Kidney (tissue), 14 donors: ENCODE results near the gene IKBIP. TPM values are rescaled to one million over a fixed set of nuclear protein-coding genes. Genes with fewer than 3 reads are reported as not detected.
A peak's percentile ranks its signal among the peaks of the same experiment; 100 is the strongest.
"Not testable (repeated sequence)": the region's sequence is repeated elsewhere in the genome, so short reads cannot be mapped to it uniquely, and the experiment has no call there.

ENCODE experiments used
- DNase-seq, 5 donors: peaks; one replicate each; pipeline ENCODE4 v3.0.0-alpha.2; 2013 to 2020
- FAIRE-seq: peaks from 2 replicates; lab custom pipeline; 2012; peaks lifted over from hg19 to GRCh38; lab: Jason Lieb, UNC
- H3K27ac ChIP-seq, 2 donors: one replicate each; pipeline ENCODE4 v1.7.0; 2013; ENCODE audit warnings: low read depth in 2 of 2, low read length in 2 of 2, inconsistent platforms in 1 of 2
- H3K27me3 ChIP-seq: one replicate; pipeline ENCODE4 v1.7.1; 2013; ENCODE audit warnings: low read length, inconsistent platforms; ENCODE audit not compliant: control insufficient read depth, insufficient read depth
- H3K36me3 ChIP-seq, 3 donors: one replicate each; pipeline versions ENCODE4 v1.7.0 to v1.7.1; 2013; ENCODE audit warnings: low read length in 3 of 3, control low read depth in 1 of 3, inconsistent platforms in 1 of 3; ENCODE audit not compliant: insufficient read depth in 3 of 3, control insufficient read depth in 2 of 3
- H3K4me1 ChIP-seq, 3 donors: one replicate each; pipeline versions ENCODE4 v1.7.0 to v1.7.1; 2013; ENCODE audit warnings: low read length in 3 of 3, inconsistent platforms in 1 of 3, low read depth in 1 of 3; ENCODE audit not compliant: control insufficient read depth in 2 of 3, insufficient read depth in 2 of 3
- H3K4me3 ChIP-seq, 3 donors: one replicate each; pipeline versions ENCODE4 v1.7.0 to v1.8.1; 2013; ENCODE audit warnings: low read length in 3 of 3, control low read depth in 1 of 3, inconsistent platforms in 1 of 3
- H3K9ac ChIP-seq, 3 donors: one replicate each; pipeline versions ENCODE4 v1.7.0 to v1.7.1; 2013; ENCODE audit warnings: low read length in 3 of 3, control low read depth in 1 of 3, inconsistent platforms in 1 of 3
- H3K9me3 ChIP-seq, 3 donors: one replicate each; pipeline versions ENCODE4 v1.7.0 to v1.7.1; 2013; ENCODE audit warnings: low read length in 3 of 3, control low read depth in 1 of 3, inconsistent platforms in 1 of 3; ENCODE audit not compliant: control insufficient read depth in 2 of 3, insufficient read depth in 1 of 3
- intact Hi-C: fragments of 100-400 bp; cut with DNase I; formaldehyde crosslinking; loops from one replicate; pipeline ENCODE4 v1.11.1; 2022
- polyA plus RNA-seq: library from polyadenylated mRNA; stranded (reverse); fragments of 350-450 nt; fragmentation: Illumina TruSeq; extraction: RNeasy Lipid Tissue Mini Kit (QIAGEN cat#74804); gene quantifications from one replicate; pipeline ENCODE4 v1.2.3, GENCODE V29; 2014; ENCODE audit warnings: low read depth, low replicate concordance; ENCODE audit not compliant: insufficient read depth
- total RNA-seq: library from RNA; stranded (reverse); fragmentation: NEBNext Ultra II Directional; extraction: Animal tissue kit (Norgen Biotek cat#: 25700); gene quantifications from one replicate; pipeline ENCODE4 v1.2.1, GENCODE V29; 2021
- TF ChIP-seq, protein P1 (sequence below): IDR thresholded peaks from 3 replicates; pipeline ENCODE4 v1.5.1; 2012; ENCODE audit warnings: mild to moderate bottlenecking, moderate library complexity, borderline replicate concordance; ENCODE audit not compliant: insufficient read depth; ENCODE audit errors: extremely low read depth
- donor health status: control.
- donor health status: control.
- donor health status: control.
- donor health status: control.
- donor health status: control.
- donor health status: DM: yes; HTN: yes; CAD: no.
- donor health status: Normal renal cell carcinoma (clear cell type).

The IKBIP gene
- total and polyA plus RNA-seq, 2 donors from 2014 or later = 5.9 to 10.9 TPM

DNA sequence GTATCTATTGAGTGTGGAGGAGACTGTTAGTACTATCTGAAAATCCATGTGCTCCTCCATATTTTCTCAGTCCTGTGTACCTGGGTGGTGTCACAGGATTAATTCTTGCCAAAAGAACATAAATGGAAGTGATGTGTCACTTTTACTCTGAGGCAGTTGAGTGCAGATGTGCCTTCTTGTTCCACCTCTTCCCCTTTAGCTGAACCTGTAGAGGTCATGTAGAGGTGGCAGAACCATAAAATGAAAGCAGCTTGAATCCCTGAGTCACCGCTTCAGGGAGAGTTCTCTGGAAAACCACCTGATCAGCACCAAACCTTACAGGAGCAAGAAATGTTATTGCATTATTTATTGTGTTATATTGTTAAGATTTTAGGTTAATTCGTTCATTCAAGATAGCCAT, 65.8 kb downstream of the IKBIP start:
- FAIRE-seq (no peak), DNase-seq (peak in 2 of 5 donors; percentile 30 to 47)
- H3K9me3 ChIP-seq = no peaks in the 10 kb centered on the region
- H3K9ac ChIP-seq = no peak overlapping the region
- no peaks in the 10 kb centered on the region for H3K27me3 ChIP-seq
- TF ChIP-seq, protein P1, sequence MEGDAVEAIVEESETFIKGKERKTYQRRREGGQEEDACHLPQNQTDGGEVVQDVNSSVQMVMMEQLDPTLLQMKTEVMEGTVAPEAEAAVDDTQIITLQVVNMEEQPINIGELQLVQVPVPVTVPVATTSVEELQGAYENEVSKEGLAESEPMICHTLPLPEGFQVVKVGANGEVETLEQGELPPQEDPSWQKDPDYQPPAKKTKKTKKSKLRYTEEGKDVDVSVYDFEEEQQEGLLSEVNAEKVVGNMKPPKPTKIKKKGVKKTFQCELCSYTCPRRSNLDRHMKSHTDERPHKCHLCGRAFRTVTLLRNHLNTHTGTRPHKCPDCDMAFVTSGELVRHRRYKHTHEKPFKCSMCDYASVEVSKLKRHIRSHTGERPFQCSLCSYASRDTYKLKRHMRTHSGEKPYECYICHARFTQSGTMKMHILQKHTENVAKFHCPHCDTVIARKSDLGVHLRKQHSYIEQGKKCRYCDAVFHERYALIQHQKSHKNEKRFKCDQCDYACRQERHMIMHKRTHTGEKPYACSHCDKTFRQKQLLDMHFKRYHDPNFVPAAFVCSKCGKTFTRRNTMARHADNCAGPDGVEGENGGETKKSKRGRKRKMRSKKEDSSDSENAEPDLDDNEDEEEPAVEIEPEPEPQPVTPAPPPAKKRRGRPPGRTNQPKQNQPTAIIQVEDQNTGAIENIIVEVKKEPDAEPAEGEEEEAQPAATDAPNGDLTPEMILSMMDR = no peak
- no peak overlapping the region for H3K27ac ChIP-seq
- intact Hi-C loops = no loop called here
- no peaks in the 10 kb centered on the region for H3K4me1 ChIP-seq
- H3K4me3 ChIP-seq = no peak overlapping the region
- no peaks in the 10 kb centered on the region for H3K36me3 ChIP-seq

DNA sequence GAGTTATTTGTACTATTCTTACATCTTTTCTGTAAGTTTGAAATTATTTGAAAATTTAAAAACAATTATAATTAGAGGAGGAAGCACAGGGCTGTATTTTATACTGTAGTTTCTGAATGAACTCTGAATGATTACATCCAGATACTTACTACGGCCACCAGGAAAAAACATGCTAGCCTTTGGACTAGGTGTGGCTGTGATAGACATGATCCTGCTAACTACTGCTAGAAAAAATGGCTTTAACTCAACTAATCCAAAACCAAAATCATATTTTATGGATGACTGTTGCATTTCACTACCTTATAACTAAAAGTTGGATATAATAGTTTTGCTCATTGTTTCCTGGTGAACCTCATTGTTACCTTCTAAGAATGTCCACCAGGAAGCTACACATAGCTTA, 66.2 kb downstream of the IKBIP start:
- intact Hi-C loops = no loop called here
- Histone ChIP-seq H3K9me3 (no peaks in the 10 kb centered on the region), H3K27me3 (no peaks in the 10 kb centered on the region), H3K9ac (no peak overlapping the region), H3K27ac (no peak overlapping the region), H3K4me1 (no peaks in the 10 kb centered on the region), H3K4me3 (no peak overlapping the region), H3K36me3 (no peaks in the 10 kb centered on the region)
- FAIRE-seq (no peak), DNase-seq (no peak)
- TF ChIP-seq, protein P1 = no peak

DNA sequence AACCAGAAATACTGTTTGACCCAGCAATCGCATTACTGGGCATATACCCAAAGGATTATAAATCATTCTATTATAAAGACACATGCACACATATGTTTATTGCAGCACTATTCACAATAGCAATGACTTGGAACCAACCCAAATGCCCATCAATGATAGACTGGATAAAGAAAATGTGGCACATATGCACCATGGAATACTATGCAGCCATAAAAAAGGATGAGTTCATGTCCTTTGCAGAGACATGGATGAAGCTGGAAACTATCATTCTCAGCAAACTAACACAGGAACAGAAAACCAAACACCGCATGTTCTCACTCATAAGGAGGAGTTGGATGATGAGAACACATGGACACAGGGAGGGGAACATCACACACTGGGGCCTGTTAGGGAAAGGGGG, 67.8 kb downstream of the IKBIP start:
- H3K9me3 ChIP-seq, intact Hi-C loops, H3K4me3 ChIP-seq, H3K36me3 ChIP-seq, FAIRE-seq, H3K27me3 ChIP-seq, H3K4me1 ChIP-seq, DNase-seq, H3K27ac ChIP-seq, H3K9ac ChIP-seq: not testable (repeated sequence)

DNA sequence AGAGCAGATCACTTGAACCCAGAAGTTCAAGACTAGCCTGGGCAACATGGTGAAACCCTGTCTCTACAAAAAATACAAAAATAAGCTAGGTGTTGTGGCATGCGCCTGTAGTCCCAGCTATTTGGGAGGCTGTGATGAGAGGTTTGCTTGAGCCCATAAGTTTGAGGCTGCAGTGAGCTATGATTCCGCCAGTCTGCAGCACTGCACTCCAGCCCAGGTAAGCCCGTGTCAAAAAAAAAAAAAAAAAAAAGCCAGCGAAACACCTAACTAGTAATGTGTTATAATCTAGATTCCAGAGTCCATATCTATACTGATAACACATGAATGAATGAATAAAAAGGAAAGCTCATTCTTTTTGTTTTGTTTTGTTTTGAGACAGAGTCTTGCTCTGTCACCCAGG, 69.6 kb downstream of the IKBIP start:
- TF ChIP-seq, protein P1 = no peak
- DNase-seq (no peak), FAIRE-seq (no peak)
- H3K27ac ChIP-seq = no peak overlapping the region
- H3K36me3 ChIP-seq = no peaks in the 10 kb centered on the region
- no peak overlapping the region for H3K4me3 ChIP-seq
- intact Hi-C loops = no loop called here
- H3K9me3 ChIP-seq = no peaks in the 10 kb centered on the region
- no peaks in the 10 kb centered on the region for H3K27me3 ChIP-seq
- no peak overlapping the region for H3K9ac ChIP-seq
- no peaks in the 10 kb centered on the region for H3K4me1 ChIP-seq

Other genes starting within 250 kb of the IKBIP start
- gene TMPO, start 129.2 kb downstream of the IKBIP start, total RNA-seq = 55.5 TPM
- 13.9 TPM for gene TMPO, start 129.2 kb downstream of the IKBIP start, polyA plus RNA-seq
- gene SLC25A3, start 51.1 kb downstream of the IKBIP start, total RNA-seq = 418 TPM
- gene SLC25A3, start 51.1 kb downstream of the IKBIP start, polyA plus RNA-seq = 684 TPM
- 16.1 TPM for gene APAF1, start 502 bp upstream of the IKBIP start, total RNA-seq
- 4.6 TPM for gene APAF1, start 502 bp upstream of the IKBIP start, polyA plus RNA-seq